Endothelial cell (in vitro differentiated cells): ENCODE results near the gene FGF14. TPM values are rescaled to one million over a fixed set of nuclear protein-coding genes. Genes with fewer than 3 reads are reported as not detected.

ENCODE experiments used
- DNase-seq: peaks from one replicate; pipeline ENCODE4 v3.0.0; 2021; ENCODE audit warnings: low spot score
- H3K27ac Mint-ChIP-seq: one replicate; pipeline ENCODE4 v1.8.0; 2021; ENCODE audit warnings: mixed read lengths, inconsistent platforms; ENCODE audit not compliant: unreplicated experiment
- H3K27me3 Mint-ChIP-seq: one replicate; pipeline ENCODE4 v1.8.0; 2021; ENCODE audit warnings: mild to moderate bottlenecking, moderate library complexity, mixed read lengths, inconsistent platforms; ENCODE audit not compliant: unreplicated experiment
- H3K36me3 Mint-ChIP-seq: one replicate; pipeline ENCODE4 v1.8.0; 2021; ENCODE audit warnings: mild to moderate bottlenecking, low read depth, mixed read lengths, inconsistent platforms; ENCODE audit not compliant: unreplicated experiment
- H3K4me1 Mint-ChIP-seq: one replicate; pipeline ENCODE4 v1.8.0; 2021; ENCODE audit warnings: mild to moderate bottlenecking, mixed read lengths, inconsistent platforms; ENCODE audit not compliant: unreplicated experiment
- H3K4me3 Mint-ChIP-seq: one replicate; pipeline ENCODE4 v1.8.0; 2021; ENCODE audit warnings: mild to moderate bottlenecking, mixed read lengths, inconsistent platforms; ENCODE audit not compliant: unreplicated experiment
- H3K9me3 Mint-ChIP-seq: one replicate; pipeline ENCODE4 v1.8.0; 2021; ENCODE audit warnings: mixed read lengths, inconsistent platforms; ENCODE audit not compliant: unreplicated experiment
- CTCF ChIP-seq: fragments of 200-600 bp; sonication (generic); IDR thresholded peaks from one replicate; pipeline ENCODE4 v1.5.0; 2021; ENCODE audit warnings: antibody characterized with exemption; ENCODE audit not compliant: unreplicated experiment
- total RNA-seq: library from RNA; stranded (reverse); fragmentation: NEBNext Ultra II Directional; extraction: Animal tissue kit (Norgen Biotek cat#: 25700); gene quantifications from one replicate; pipeline ENCODE4 v1.2.1, GENCODE V29; 2021; ENCODE audit not compliant: unreplicated experiment

The FGF14 gene
- total RNA-seq, 1 donor from 2014 or later: 0.13 TPM

GRCh38 chr13:102035969-102036368 lies 365.9 kb downstream of the FGF14 start:
- Mint-ChIP-seq H3K4me1 (no peaks in the 10 kb centered on the region), H3K27me3 (peaks cover 1% of the 10 kb centered on the region), H3K27ac (no peak overlapping the region), H3K36me3 (no peaks in the 10 kb centered on the region), H3K9me3 (no peaks in the 10 kb centered on the region), H3K4me3 (no peak overlapping the region)
- no peak for TF ChIP-seq CTCF
- no peak for DNase-seq

GRCh38 chr13:102033857-102034331 lies 368.0 kb downstream of the FGF14 start:
- Mint-ChIP-seq H3K36me3 (no peaks in the 10 kb centered on the region), H3K27ac (no peak overlapping the region), H3K27me3 (peaks cover 1% of the 10 kb centered on the region), H3K4me1 (no peaks in the 10 kb centered on the region), H3K9me3 (no peaks in the 10 kb centered on the region), H3K4me3 (no peak overlapping the region)
- TF ChIP-seq CTCF: no peak
- no peak for DNase-seq

GRCh38 chr13:102033386-102033785 lies 368.5 kb downstream of the FGF14 start:
- Mint-ChIP-seq H3K27ac (no peak overlapping the region), H3K4me1 (no peaks in the 10 kb centered on the region), H3K9me3 (no peaks in the 10 kb centered on the region), H3K27me3 (peaks cover 1% of the 10 kb centered on the region), H3K4me3 (no peak overlapping the region), H3K36me3 (no peaks in the 10 kb centered on the region)
- DNase-seq: no peak
- TF ChIP-seq CTCF: no peak

GRCh38 chr13:102028868-102029267 lies 373.0 kb downstream of the FGF14 start:
- H3K36me3 Mint-ChIP-seq: no peaks in the 10 kb centered on the region
- TF ChIP-seq CTCF: no peak
- no peaks in the 10 kb centered on the region for H3K4me1 Mint-ChIP-seq
- no peak for DNase-seq
- no peak overlapping the region for H3K4me3 Mint-ChIP-seq
- H3K9me3 Mint-ChIP-seq: no peaks in the 10 kb centered on the region
- H3K27ac Mint-ChIP-seq: no peak overlapping the region
- no peaks in the 10 kb centered on the region for H3K27me3 Mint-ChIP-seq

- Mint-ChIP-seq H3K9me3 (no peaks in the 10 kb centered on the region), H3K27ac (no peak overlapping the region), H3K4me1 (no peaks in the 10 kb centered on the region), H3K36me3 (no peaks in the 10 kb centered on the region), H3K27me3 (no peaks in the 10 kb centered on the region), H3K4me3 (no peak overlapping the region)
- no peak for DNase-seq
- no peak for TF ChIP-seq CTCF
These were observed 373.6 kb downstream of the FGF14 start for GRCh38 chr13:102028206-102028605.
